Measurements from ENCODE around the gene RBM10.

RBM10 gene

GRCh38 chrX:47222751-47223350 lies 77.8 kb downstream of the RBM10 start:
- no peak for DNase-seq

- DNase-seq: no peak
Observed at GRCh38 chrX:47223476-47224250, 78.6 kb downstream of the RBM10 start.

DNA sequence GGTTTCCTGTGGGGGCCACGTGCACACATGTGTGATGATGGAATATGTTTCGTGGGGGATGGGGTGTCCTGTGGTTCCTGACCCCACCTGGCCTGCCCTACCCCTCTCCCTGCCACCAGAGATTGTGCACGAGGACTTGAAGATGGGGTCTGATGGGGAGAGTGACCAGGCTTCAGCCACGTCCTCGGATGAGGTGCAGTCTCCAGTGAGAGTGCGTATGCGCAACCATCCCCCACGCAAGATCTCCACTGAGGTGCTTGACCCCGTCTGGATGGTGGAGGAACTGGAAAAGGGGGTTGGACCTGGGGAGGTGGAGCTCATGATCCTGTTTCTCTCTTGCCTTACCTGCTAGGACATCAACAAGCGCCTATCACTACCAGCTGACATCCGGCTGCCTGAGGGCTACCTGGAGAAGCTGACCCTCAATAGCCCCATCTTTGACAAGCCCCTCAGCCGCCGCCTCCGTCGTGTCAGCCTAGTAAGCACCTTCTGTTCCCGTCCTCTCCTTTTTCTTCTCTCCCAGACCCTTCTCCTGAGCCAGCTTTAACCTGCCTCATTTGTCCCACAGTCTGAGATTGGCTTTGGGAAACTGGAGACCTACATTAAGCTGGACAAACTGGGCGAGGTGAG lies 79.4 kb downstream of the RBM10 start:
- DNase-seq: no peak

- no peak for DNase-seq
Observed at GRCh38 chrX:47224896-47225290, 79.9 kb downstream of the RBM10 start.

- no peak for DNase-seq
Observed at GRCh38 chrX:47226071-47226470, 81.0 kb downstream of the RBM10 start.

GRCh38 chrX:47226531-47227333 lies 81.7 kb downstream of the RBM10 start:
- no peak for DNase-seq

- no peak for DNase-seq
Observed at GRCh38 chrX:47227334-47227583, 82.2 kb downstream of the RBM10 start.

DNA sequence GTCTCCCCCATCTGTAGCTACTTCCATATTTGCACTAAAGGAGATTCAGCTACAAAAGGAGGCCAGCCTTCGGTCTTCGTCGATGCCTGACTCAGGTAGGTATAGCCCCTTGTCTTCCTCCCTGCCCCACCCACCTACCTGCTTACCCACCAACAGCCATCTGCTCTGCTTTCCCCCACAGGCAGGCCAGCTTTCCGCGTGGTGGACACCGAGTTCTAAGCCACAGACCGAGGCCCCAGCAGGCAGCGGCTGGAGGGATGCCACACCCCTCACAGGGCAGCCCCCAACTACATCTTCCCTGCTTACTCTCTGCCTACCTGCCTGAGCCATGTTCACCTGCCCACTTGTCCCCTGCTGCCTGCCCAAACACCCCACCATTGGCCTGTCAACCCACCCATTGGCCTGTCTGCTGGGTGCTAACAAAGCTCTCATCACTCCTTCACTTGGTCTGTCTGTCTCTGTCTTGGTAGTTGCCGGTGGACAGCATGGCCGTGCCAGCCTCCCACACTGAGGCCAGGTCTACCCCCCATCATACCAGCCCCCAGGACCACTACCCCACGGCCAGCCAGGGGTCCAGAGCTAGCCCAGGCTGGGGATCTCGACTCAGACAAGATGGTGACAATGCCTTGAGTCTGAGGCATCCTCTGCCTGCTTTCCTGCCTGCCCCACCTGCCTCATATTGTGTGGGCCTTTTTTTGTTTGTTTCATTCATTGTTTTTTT lies 83.7 kb downstream of the RBM10 start:
- DNase-seq: no peak

DNA sequence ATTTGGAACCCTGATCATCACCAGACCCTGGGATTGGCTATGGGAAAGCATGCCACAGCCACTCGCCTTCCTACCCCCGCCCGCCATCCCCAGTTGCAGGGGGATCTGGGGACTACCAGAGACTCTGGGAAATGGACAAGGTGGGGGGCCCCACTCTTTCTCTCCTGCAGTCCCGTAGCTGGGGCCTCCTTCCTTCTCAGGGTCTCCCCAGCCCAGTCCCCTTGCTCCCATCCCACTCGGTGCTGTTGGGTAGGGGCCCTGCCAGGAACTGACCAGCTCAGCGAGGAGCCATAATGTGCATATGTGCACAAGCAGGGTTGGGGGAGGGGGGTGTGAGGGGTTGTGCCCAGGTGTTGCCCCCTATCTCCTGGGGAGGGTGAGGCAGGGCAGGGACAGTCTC lies 84.4 kb downstream of the RBM10 start:
- DNase-seq: no peak

DNA sequence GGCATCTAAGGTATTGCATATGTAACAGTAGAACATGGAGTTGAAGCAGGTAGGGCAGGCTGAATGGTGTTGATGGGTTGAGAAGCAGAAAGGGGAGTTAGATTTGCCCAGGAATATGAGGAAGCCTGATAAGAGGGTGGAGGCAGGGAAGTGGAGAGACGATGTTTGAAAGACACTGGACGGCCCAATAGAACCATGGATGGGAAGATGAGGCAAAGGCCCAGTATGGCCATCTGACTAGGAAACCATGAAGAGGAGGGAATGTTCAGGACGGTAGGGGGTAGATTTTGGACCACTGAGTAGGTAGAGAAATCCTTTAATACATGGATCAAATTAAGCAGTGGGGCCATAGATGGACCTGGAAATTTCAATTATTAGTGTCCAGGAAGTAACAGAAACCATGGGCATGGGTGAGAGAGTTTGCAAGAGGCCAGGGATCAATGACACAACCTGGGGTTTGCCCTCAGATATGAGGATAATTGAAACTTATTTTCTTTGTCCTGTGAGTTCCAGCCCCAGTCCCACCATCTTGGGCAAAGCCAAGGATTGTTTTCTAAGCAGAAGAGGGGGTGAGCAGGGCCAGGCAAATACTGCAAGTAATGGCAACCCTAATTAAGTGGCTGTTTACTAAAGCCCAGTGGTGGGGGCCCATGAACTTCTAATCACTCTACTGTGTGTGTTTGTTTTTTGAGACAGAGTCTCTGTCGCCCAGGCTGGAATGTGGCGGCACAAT lies 85.3 kb downstream of the RBM10 start:
- DNase-seq: no peak

DNA sequence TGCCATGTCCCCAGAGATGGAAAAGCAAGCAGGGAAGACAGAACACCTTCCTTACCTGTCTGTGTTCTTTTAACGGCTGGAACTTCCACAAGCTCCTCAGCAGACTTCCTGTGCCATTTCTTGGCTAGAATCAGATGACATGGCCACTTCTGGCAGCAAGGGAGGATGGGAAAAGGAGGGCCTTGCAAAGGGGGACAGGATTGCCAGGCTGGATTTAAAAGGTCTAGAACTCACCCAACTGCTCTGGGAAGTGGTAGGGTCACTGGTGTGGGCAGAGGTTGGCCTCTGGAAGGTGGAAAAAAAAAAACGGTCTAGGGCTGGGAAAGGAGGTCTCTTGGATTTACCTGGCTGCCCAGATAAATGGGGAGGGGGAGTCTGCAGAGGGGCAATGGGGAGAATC lies 86.1 kb downstream of the RBM10 start:
- no peak for DNase-seq

GRCh38 chrX:47232197-47232802 lies 87.3 kb downstream of the RBM10 start:
- no peak for DNase-seq

DNA sequence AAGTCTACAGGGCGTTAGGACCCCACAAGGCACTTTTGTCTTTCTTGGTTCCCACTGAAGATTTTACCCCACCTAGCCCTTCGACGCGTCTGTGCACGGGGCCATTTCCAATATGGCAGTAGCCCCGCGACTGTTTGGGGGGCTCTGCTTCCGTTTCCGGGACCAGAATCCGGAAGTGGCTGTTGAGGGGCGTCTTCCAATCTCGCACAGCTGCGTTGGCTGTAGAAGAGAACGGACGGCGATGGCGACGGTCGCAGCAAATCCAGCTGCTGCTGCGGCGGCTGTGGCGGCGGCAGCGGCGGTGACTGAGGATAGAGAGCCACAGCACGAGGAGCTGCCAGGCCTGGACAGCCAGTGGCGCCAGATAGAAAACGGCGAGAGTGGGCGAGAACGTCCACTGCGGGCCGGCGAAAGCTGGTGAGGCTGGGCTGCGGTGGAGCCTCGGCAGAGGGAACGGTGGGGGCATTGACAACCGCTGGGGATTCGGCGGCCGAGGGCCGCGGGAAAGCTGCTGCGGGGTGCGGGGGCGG lies 87.8 kb downstream of the RBM10 start, which contains the start of gene USP11:
Gene USP11, plus strand, starts transcription at position 207 of the 530 bp plus-strand sequence. Its CDS starts 35 bp downstream, at position 242.
- DNase-seq: peak; percentile 27

DNA sequence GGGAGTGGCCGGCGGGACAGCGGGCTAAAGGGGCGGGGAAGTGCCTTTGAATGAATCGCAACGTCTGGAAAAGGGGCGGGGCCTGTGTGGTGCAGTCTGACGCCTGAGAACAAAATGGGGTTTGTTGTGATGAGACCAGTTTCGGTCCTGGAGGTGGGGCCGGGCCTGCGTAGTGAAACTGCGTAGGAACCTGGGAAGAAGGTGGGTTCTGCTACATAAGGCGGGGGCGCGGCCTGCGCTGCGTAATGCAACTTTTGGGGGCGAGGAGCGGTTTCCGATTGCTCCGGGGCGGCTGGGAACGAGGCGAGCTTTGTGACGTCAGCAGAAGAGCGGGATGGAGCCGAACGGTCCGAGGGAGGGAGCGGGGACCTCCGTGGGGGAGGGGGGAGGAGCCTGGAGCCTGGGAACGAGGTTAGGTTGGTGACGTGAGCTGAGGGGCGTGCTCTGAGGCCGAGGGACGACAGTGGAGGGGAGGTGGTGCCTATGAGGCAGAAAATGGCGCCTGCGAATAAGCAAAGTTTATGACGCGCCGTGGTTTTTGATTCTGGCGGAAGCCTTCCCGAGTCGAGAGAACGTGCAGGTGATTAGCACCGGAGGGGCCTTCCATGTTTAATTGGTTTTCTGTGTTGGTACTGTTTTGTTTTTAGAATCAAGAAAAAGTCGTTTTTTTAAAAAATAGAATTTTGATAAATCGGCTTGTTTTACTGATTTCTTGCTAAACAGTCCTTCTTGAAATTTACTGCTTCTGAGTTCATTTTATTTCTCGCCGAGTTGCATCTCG lies 88.5 kb downstream of the RBM10 start:
- peak; percentile 94 for DNase-seq

- no peak for DNase-seq
Observed at GRCh38 chrX:47234583-47234982, 89.6 kb downstream of the RBM10 start.

- DNase-seq: no peak
Observed at GRCh38 chrX:47235691-47236103, 90.7 kb downstream of the RBM10 start.
